Choroid plexus epithelial cell (primary cell): Measurements from ENCODE around the gene PDGFD.

Experiments used
- DNase-seq: peaks from one replicate; pipeline ENCODE4 v3.0.0-alpha.2; 2010; ENCODE audit warnings: low read depth
- H3K4me3 ChIP-seq: 2 replicates; pipeline ENCODE4 v1.5.1; 2011; ENCODE audit warnings: low read depth, mild to moderate bottlenecking, control low read depth, low read length, moderate library complexity
- TF ChIP-seq, protein P1 (sequence below): conservative IDR thresholded peaks from 2 replicates; pipeline ENCODE4 v1.5.1; 2011; ENCODE audit warnings: low read depth, mild to moderate bottlenecking, control low read depth, inconsistent platforms, low read length, moderate library complexity

PDGFD gene

DNA sequence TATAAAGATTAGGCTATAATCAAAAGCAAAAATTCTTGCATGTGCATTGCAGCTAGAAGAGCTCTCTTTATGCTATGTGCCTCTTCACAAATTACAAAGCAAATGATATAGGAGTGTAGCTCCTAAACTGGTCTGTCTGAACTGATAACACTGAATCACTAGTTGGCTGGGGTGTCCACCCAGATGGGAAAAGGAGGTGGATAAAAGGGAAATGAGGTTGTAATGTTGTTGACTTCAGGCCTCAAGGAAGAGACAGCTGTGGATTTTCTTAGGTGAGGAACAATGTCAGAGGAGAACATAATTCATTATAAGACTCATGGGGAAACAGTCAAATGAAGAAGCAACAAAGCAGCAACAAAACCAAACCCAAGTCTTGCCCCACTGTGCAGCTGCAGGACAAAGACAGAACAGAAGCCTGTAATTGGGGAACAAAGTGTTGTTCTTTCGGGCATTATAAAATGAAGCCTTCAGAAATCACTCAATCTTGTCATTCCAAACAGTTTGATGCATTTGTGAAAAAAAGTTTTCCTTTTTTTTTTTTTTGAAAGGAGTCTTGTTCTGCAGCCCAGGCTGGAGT lies 257.6 kb downstream of the PDGFD start:
- DNase-seq = no peak
- TF ChIP-seq, protein P1, sequence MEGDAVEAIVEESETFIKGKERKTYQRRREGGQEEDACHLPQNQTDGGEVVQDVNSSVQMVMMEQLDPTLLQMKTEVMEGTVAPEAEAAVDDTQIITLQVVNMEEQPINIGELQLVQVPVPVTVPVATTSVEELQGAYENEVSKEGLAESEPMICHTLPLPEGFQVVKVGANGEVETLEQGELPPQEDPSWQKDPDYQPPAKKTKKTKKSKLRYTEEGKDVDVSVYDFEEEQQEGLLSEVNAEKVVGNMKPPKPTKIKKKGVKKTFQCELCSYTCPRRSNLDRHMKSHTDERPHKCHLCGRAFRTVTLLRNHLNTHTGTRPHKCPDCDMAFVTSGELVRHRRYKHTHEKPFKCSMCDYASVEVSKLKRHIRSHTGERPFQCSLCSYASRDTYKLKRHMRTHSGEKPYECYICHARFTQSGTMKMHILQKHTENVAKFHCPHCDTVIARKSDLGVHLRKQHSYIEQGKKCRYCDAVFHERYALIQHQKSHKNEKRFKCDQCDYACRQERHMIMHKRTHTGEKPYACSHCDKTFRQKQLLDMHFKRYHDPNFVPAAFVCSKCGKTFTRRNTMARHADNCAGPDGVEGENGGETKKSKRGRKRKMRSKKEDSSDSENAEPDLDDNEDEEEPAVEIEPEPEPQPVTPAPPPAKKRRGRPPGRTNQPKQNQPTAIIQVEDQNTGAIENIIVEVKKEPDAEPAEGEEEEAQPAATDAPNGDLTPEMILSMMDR = no peak
- H3K4me3 ChIP-seq = no peak overlapping the region

DNA sequence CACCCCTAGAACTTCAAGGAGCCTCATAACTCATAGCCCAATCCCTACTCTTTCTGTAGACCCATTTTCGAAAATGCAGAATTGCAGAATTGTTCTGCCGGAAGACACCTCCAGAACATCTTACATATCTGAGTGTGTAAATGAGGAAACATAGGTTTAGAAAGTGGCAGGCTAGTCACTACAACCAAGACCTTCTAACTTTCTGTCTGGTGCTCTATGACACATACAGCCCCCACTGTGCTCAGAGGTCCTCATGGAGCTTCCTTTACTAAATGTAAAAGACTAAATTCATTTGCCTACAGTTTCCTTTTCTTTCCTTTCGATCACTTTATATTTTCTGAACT lies 259.7 kb downstream of the PDGFD start:
- no peak overlapping the region for H3K4me3 ChIP-seq
- no peak for DNase-seq
- TF ChIP-seq, protein P1 = no peak

DNA sequence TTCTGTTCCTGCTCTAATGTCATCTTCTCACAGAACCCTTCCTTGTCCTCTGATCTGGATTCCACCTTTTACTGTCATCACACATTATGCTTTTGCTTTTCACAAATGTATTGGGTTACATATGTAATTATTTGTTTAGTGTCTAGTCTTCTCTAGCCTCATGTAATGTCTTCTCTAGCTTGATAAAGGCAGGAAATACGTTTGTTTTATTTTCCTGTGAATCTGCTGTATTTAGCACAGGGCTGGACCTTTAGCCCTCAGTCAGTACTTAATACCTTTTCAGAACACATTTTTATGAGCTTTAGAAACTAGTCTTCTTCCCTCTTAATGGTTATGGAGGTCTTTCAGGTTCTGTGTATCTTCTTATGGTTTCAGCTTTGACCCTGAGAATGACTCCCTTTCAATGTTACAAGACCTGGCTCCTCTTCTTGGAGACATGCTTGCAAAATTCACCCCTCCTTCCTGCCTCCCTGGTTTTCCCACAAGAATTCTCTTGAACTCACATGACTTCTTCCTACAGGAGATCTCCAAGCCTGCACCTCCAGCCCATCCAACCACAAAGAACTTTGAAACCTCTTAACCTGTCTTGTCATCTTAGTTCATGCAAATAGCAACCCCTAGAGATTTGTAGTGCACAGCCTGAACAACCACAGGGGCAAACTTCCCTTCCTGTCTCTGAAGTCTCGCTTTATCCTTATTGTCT lies 260.2 kb downstream of the PDGFD start:
- TF ChIP-seq, protein P1 = no peak
- DNase-seq = no peak
- H3K4me3 ChIP-seq = no peak overlapping the region

DNA sequence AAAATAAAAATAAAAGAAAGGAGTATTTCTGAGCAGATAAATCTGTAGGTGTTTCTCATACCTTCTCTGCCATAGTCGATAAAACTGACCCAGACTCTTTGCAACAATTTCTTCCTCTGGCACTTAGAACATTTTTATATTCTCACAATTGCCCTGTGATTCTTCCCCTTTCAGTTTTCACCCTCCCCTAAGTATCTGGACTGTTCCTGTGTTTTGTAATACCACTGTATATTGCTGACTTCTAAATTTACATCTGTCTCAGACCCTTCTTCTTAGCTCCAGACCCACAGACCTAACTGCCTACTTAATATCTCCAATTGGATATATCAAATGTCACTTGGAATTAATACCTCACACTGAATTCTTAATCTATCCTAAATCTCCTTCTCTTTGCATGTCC lies 261.0 kb downstream of the PDGFD start:
- no peak overlapping the region for H3K4me3 ChIP-seq
- TF ChIP-seq, protein P1 = no peak
- no peak for DNase-seq

DNA sequence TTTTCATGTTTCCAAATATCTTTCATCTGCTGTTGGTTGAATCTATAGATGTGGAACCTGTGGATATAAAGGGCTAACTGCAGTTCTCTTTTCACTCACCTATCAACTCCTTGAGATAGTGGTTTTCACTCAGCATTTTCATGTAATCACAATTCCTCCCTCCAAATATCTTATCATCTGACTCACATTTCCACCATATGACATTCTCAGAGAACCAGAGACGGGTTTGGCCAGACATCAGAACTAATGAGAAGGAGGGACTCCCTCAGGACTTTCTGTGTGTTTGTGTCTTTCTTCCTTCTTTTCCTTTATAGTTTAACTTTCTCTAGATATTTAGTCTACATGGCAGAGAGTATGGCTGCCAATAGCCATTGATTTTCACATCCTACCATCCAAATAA lies 262.3 kb downstream of the PDGFD start:
- H3K4me3 ChIP-seq = no peak overlapping the region
- peak; percentile 51 for DNase-seq
- TF ChIP-seq, protein P1 = no peak

DNA sequence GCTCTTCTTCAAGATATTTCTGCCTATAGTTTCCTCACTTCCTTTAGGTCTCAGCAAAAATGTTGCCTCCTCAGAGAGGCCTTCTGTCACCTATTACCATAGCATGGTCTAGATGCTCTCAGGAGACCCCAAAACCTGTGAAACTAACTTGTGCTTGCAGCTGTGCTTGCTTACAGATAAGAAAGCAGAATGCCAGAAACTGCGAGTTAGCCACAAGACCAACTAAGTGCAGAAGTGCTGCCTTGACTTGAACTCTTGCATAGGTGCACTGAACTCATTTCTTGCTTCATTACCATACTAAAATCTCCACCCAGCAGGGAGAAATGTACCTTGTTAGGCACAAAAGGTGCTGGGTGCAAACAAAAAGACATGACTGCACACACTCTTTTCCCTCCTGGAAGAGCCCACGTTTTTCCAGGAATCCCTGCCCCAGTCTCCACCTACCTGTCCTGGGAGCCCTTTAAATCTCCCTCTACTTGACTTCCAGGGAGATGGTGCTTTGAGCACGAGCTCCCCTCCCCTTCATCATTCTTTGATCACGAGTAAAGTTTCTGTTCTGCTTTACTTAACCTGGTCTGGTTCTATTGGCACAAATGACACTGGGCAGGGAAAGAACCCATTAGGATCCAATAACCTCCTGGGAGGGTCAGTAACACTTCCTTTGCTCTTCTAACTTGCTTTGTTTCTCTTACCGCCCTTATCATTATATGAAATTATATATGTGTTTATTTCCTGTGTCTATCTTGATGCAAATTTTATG lies 265.2 kb downstream of the PDGFD start:
- TF ChIP-seq, protein P1 = no peak
- H3K4me3 ChIP-seq = no peak overlapping the region
- DNase-seq = no peak
